ENCODE measurements around the gene CHRNG.
"Not testable (repeated sequence)": the region's sequence is repeated elsewhere in the genome, so short reads cannot be mapped to it uniquely, and the experiment has no call there.

The CHRNG gene

DNA sequence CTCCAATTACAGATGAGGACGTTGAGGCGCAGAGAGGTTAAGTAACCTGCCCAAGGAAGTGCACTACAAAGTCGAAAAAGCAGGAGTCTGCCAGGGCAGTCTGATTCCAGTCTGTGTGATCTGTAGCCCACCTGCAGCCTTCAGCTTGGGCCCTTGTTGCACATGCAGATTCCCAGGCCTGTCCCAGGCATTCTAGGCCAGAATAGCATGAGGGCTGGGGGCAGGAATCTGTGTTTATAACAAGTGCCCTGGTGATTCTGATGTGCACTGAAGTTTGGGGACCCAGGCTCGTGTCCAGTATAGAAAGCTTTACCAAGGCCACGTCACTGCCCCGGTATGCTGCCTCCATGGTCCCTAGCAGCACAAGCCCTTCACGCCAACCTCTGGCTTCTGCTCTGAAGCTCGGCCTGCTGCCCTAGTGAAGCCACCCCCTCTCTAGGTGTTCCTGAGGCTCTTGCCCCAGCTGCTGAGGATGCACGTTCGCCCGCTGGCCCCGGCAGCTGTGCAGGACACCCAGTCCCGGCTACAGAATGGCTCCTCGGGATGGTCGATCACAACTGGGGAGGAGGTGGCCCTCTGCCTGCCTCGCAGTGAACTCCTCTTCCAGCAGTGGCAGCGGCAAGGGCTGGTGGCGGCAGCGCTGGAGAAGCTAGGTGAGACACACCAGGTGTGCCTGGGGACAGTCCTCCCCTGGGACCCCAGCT is 4.6 kb downstream of the CHRNG start:
- no peak for DNase-seq (ENCODE audit: low read depth in 3 of 3)

DNA sequence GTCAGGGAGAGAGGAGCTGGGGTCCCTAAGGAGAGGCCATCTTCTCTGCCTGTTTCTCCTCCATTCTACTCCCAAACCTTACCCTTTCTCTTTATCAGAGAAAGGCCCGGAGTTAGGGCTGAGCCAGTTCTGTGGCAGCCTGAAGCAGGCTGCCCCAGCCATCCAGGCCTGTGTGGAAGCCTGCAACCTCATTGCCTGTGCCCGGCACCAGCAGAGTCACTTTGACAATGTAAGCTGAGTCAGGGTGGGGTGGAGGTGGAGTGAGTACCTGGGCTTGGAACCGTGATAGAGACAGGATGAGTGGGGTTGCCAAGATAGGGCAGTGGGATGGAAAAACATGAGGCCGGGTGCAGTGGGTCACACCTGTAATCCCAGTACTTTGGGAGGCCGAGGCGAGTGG is 5.2 kb downstream of the CHRNG start:
- DNase-seq (ENCODE audit: low read depth in 3 of 3) = no peak

DNA sequence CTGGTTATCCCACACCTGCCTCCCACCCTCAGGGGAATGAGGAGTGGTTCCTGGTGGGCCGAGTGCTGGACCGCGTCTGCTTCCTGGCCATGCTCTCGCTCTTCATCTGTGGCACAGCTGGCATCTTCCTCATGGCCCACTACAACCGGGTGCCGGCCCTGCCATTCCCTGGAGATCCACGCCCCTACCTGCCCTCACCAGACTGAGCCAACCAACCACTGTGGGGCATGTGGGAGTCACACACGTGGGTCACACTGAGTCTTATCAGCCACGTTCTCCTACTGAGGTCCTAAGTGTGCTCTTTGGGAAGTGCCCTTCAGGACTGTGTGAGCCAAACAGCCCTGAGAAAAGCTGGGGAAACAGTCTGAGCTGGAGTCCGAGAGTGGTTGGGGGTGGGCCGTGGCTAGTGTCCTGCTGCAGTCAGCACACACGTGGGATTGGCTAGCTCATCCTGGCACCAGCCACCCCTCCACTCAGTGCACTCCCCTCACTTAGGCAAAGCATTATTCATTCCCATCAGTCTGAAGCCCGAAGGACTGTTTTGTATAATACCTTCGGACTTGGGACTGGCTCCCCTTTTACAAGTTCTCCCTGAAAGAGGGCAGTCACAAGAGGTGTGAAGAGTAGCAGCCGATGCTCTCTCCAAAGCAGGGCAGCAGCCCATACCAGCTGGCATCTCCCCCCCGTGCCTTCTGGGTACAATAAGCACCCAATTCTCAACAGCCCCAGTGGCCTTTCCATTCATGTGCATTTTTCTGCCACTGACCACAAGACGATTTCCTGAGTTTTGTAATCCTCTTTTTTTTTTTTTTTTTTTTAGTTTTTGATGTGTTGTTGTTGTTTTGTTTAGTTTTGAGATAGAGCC is 6.3 kb downstream of the CHRNG start:
- no peak for DNase-seq (ENCODE audit: low read depth in 3 of 3)

DNA sequence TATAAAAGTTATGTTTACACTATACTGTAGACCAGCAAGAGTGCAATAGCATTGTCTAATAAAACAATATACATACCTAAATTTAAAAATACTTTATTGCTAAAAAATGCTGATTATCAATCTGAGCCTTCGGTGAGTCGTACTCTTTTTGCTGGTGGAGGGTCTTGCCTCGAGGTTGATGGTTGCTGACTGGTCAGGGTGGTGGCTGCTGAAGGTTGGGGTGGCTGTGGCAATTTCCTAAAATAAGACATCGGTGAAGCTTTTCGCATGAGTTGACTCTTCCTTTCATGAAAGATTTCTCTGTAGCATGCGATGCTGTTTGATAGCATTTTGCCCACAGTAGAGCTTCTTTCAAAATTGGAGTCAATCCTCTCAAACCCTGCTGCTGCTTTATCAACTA is 8.5 kb downstream of the CHRNG start:
- no peak for DNase-seq (ENCODE audit: low read depth in 3 of 3)

DNA sequence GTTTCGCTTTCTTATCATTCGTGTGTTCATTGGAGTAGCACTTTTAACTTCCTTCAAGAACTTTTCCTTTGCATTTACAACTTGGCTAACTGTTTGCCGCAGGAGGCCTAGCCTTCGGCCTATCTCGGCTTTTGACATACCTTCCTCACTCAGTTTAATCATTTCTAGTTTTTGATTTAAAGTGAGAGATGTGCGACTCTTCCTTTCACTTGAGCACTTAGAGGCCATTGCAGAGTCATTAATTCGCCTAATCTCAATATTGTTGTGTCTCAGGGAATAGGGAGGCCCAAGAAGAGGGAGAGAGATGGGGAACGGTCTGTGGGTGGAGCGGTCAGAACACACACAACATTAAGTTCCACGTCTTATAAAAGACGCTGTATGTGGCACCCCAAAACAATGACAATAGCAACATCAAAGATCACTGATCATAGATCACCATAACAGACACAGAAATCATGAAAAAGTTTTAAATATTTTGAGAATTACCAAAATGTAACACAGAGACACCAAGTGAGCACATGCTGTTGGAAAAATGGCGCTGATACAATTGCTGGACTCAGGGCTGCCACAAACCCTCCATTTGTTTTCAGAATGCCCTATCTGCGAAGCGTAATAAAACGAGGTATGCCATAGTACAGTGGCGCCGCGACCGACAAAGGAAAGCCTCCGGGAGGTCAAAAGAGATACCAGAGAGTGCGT is 10.3 kb downstream of the CHRNG start:
- no peak for DNase-seq (ENCODE audit: low read depth in 3 of 3)

DNA sequence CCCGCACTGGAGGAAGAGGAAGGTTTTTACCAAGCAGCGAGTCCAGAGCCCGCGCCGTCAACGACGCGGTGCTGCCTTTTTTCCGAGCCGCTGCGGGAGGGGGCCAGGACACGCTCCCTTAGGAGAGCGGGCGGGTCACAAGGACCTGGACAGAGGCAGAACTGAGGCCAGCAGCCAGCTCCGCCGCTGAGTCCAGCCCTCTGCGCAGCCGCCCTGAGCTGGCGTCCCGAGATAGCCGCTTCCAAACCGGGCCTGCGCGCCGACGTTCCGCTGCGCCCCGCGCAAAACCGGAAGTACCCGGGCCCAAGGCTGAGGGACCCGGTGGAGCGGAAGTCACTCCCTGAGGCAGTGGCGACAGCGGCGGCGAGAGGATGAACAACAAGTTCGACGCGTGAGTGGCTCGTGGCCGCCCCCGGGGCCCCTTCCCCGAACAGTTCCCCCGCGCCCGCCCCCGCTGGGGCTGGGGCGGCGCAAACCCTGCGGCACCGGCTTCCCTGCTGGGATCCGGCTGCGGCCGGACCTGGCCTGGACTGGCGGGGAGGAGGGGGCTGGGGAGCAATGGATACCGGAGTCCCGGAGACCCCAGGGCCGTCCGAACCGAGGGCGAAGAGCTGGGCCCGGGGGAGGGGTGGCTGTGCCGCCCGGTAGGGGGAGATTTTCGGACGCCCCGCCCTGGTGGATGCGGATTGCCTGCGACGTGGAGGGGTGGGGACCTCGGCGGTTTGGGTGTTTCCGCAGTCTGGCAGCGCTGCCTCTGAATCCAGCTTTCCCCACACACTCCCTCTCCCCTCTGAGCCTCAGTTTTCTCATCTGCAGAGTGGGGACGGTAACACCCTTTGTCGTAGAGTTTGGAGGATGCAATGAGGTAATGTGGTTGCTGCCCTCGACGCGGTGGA is 11.1 kb downstream of the CHRNG start, which contains the start of the genes EIF4E2 and TIGD1:
Gene EIF4E2 (plus strand): TSS at position 336 of the 896 bp plus-strand sequence. CDS start 36 bp downstream, at position 372.
Gene TIGD1 (minus strand): TSS at position 204 of the 896 bp plus-strand sequence. CDS start 675 bp downstream, outside the sequence.
- DNase-seq (ENCODE audit: low read depth in 3 of 3) = peak; percentile 85 to 86 (median 86)

DNA sequence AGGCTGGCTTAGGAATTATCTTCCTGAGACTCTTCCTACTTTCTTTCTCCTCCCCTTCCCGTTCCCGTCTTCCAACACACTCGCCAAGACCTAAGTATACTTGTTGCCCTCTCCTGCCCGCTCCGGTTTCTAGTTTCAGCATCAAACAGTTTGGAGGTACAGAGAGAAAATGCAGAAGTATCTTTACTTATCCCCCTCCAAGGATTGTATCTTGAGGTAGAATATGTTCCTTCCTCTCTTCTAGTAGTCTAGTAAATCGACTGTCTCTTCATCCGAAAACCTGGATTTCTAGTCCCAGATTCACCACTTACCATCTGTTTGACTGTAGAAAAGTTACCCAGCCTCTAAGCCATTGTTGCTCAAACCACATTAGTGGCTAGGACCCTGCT is 11.8 kb downstream of the CHRNG start:
- no peak for DNase-seq (ENCODE audit: low read depth in 3 of 3)

DNA sequence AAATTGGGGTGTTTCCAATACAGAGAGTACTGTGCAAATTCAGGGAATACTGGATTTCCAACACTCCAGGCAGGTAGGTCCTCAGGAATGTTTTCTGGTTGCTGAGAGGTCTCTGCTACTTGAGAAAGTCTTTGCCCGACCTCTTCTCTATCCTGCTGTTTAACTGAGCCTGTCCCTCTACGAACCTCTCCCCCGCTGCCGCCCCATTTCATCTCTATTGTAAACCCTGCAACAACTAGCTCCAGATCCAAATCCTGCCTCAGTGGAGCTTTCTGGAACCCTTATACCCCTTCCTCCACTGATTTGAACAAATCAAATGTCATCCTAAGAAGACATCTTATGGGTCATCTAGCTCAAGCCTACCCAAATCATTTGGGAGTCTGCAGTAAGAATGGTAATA is 12.3 kb downstream of the CHRNG start:
- DNase-seq (ENCODE audit: low read depth in 3 of 3) = no peak

DNA sequence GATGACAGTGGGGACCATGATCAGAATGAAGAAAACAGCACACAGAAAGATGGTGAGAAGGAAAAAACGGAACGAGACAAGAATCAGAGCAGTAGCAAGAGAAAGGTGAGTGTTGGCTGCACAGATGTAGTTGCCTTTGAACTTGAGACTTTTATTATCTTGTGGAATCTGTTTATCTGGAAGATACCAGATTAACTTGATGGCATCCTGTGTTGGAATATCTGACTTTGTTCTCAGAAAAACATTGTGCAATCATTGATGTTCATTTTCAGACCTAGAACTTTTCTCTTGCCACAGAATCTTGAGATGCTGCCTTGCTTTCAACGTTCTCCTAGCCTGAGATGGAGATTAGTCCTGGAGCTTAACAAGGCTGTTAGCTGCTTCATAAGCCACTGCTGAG is 16.9 kb downstream of the CHRNG start:
- no peak for DNase-seq (ENCODE audit: low read depth in 3 of 3)

DNA sequence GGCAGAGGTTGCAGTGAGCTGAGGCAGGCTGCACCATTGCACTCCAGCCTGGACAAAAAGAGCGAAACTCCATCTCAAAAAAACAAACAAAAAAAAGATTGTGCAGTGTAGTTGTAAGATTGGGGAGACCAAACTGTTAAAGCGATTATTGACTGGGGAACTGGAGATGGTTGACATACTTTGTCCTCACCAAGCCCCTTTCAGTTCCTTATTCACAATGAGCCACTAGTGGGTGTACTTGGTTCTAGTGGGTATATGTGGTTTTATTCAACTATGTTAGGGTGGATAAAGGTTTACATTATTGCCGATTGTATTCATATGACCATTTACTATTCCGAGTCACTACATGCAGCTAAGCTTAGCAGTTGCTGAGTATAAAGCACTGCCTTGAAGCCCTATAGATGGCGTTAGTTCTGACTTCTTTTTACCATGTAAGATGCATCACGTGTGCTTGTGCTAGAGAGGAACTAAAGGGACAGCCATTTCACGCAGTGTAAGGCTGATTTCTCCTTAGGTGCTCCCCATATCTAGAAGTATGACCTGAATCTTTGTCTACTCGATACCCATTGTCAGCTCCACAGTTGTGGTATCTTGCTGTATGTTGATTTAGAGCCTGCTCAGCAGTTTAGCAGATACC is 23.1 kb downstream of the CHRNG start:
- no peak for DNase-seq (ENCODE audit: low read depth in 3 of 3)

DNA sequence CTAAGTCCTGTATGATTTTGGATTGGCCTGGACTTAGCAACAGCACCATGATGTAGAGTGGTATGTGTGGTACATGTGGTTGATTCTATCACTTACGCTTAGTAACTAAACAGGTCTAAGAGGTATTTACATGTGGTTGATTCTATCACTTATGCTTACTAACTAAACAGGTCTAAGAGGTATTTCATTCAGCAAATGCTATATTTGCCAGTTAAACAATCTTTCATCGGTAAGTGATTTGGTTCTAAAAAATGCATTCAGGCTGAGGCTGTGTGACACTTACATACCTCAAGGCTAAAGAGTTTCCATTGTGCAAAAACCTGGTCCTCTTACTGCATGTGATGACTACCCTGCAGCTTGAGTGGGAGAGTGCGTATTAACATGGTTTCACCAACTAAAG is 24.1 kb downstream of the CHRNG start:
- DNase-seq (ENCODE audit: low read depth in 3 of 3) = no peak

DNA sequence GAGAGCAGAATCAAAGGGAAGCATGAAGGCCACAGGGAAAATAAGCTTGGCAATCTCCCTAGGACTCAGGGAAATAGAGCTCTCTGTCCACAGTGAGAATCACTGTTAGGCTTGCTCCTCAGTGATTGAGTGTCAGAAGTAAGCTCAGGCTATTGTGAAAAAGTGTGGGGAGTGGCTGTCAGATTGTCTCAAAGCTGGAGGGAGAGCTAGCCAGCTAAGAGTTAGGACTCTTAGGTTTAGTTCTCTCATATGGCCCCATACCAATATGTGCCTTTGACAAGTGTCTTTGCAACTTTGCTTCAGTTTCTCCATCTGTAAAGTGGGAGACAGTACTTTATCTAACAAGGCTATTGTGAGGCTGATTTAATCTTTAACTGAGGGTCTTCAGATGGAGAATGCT is 28.2 kb downstream of the CHRNG start:
- DNase-seq (ENCODE audit: low read depth in 3 of 3) = no peak

DNA sequence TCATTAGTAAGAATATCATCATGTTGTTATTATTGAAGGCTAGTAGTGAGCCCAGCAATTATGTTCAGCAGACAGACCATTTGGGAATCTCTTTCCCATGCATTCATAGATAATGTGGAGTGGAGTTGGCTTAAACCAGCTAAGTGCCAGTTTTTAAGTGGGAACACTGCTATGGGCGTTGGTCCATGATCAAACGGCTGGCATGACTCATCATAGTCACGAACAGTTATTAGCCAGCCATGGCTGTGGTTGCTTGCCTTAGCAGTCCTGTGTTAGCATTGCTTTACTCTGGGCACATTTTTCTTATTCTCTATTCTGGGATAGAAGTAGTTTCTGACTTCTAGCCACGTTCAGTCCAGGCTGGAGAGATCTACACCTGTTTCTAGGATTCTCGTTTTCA is 28.7 kb downstream of the CHRNG start:
- DNase-seq (ENCODE audit: low read depth in 3 of 3) = no peak

DNA sequence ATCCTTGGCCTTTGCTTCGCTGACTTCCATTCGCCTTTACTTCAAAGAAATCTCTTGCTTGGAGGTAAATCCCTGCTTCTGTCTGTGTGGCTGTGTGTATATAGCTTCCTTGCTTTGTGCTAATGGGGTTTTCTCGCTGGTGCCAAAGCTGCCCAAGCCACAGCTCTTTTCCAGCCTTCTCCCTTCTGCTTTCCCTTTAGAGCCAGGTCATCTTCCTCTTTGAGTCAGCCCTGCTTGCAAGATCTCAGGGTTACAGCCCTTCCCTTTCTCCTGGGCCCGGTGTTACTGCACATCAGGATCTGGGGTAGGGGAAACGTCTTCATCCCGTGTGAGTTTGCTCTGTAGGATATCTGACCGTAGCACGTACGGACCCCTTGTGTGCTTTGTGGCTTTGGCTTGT is 30.0 kb downstream of the CHRNG start:
- DNase-seq (ENCODE audit: low read depth in 3 of 3) = no peak

DNA sequence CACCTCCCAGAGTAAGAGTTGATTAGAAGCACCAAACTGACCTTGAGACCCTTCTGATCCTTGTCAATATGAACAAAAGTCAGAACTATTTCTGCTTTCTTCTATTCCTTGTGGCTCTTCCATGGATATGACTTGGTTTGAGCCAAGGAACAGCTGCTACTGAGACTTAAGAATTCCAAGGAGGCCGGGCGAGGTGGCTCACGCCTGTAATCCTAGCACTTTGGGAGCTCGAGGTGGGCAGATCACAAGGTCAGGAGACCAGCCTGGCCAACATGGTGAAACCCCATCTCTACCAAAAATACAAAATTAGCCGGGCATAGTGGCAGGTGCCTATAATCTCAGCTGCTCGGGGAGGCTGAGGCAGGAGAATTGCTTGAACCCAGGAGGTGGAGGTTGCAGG is 31.0 kb downstream of the CHRNG start:
- DNase-seq (ENCODE audit: low read depth in 3 of 3) = not testable (repeated sequence)

DNA sequence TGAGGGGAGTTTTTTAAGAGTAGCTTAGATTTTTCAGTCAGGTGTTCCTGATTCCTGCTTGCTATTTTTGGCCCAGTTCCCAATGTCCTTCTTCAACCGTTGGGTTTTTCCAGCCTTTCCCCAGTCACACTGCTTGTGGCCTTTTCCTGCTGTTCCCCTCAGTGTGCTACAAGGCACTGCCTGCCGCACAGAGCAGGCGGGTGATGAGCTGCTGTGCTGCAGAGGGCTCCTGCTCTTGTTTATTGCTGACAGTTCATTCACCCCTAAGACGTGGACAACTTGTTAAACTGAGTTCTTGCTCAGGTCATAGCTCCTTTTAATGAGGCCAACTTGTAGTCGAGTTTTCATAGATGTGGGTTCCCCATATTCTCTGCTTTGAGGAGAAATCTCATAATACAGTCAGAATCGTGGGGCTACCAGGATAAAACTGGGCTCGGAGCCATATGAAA is 31.6 kb downstream of the CHRNG start:
- DNase-seq (ENCODE audit: low read depth in 3 of 3) = no peak

DNA sequence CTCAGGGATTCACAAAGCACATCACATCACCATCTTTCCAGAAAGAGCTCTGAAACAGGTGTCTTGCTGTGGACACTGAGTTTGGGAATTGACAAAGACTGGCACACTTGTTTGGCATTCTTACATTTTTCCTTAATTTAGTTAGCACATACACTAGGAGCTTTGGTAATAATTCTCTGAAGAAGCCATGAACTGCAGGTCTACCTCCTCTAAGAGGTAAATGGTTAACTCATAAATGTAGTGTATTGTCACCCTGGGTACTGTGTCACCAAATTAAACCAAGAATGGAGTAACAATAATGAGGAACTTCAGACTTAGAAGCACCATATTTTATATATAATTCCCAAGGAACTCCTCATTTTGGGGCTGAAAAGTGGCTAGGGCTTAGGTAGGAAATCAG is 33.5 kb downstream of the CHRNG start:
- DNase-seq (ENCODE audit: low read depth in 3 of 3) = no peak

DNA sequence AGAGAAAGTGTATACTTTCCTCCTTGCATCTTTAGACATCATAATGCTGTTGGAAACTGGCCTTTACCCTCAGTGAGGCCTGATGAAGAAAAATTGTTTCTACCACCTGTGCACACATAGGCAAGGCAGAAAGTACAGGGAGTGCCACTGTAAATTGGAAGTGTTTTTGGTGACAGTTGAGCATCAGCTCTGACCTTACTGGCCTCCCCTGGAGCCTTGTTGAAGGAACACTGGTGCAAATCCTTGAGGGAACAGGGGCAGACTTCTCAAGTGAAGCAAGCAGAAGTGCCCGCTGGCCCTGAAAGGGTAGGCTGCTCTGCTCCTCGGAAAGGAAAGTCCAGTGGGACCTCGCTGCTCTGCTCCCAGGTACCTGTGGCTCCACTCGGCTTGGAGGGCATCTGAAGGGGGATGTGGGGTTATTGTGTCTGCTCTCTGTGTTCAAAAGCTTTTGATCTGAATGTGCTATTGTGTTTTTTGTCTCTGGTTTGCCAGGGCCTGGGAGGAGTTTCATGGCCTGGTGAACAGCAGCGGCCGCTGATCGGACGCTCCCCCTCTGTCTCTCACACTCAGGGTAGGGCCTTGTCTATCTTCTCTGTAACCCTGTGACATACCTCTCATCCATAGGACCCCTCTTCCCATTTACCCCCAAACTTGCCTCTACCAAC is 34.4 kb downstream of the CHRNG start:
- DNase-seq (ENCODE audit: low read depth in 3 of 3) = no peak

DNA sequence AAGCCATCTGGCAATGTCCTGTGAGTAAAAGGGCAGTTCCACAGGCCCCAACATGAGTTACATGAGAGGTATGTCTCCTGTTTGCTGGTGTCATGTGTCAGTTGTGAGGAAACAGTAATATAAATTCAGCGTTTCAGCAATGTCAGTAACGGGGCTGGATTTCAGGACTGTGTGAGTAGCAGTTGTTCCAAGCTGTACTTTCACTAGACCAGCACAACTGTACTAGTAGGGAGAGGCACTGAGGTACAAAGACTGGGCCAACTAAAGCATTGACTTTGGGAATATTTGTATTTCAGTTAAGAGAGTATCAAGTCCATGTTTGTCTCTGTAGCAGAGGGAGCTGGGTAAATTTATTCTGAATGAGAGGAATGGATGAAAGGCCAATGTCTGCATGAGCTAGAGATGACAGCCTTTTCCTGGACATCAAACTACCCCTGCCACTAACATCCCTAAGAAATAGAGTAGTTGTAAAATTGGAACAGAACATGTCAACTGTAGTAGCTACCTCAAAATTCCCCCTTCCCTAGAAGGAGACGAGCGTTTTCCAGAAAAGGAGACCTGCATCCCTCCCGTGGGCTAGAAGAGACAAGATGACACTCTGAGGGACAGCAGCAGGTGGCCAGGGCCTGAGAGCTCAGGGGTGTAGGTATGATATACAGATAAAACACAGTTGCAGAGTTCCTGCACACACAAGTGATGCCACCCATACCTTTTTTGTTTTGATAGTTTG is 35.3 kb downstream of the CHRNG start:
- no peak for DNase-seq (ENCODE audit: low read depth in 3 of 3)

DNA sequence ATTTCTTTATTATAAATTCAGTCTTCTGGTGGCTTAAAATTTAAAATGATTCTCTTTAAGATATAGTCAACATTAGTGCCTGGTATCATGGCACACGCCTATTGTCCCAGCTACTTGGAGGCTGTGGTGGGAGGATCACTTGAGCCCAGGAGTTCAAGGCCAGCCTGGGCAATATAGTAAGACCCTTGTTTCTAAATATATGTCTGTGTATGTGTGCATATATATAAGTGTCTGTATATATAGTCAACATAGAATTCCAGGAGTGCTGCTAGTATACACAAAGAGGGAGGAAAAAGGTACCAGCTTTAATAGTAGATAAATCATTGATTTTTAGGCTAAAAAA is 35.9 kb downstream of the CHRNG start:
- DNase-seq (ENCODE audit: low read depth in 3 of 3) = no peak

All from stimulated activated CD4-positive, alpha-beta T cell treated with anti-CD3 and anti-CD28 coated beads, TNF-alpha, amount 100 ng/mL, for 4 hours (primary cell).